Pancreas (tissue), 10 donors: ENCODE results near the gene FUT4. TPM values are rescaled to one million over a fixed set of nuclear protein-coding genes. Genes with fewer than 3 reads are reported as not detected.

ENCODE experiments used
- ATAC-seq, 4 donors: fragments of 200-7000 bp; cut with Tn5 transposase; one replicate each; pipeline versions ENCODE4 v1.8.0 to v1.9.1; 2020; ENCODE audit warnings: mild to moderate bottlenecking in 4 of 4, moderate library complexity in 4 of 4
- DNase-seq, 6 donors: peaks; one replicate each; pipeline ENCODE4 v3.0.0-alpha.2; 2020
- FAIRE-seq: peaks from 2 replicates; lab custom pipeline; 2012; peaks lifted over from hg19 to GRCh38; lab: Jason Lieb, UNC
- H3K27ac ChIP-seq, 4 donors: fragments of 200-600 bp; sonication (generic); 1 replicate in 3 of 4; 2 replicates in 1 of 4; pipeline versions ENCODE4 v1.5.0 to v1.8.0; 2020
- H3K27me3 ChIP-seq, 4 donors: fragments of 200-600 bp; one replicate each; pipeline ENCODE4 v1.8.0; 2021
- H3K36me3 ChIP-seq, 3 donors: fragments of 200-600 bp; sonication (generic) in 1 of 3; one replicate each; pipeline versions ENCODE4 v1.5.0 to v1.8.0; 2020 to 2021
- H3K4me1 ChIP-seq, 3 donors: fragments of 200-600 bp; one replicate each; pipeline ENCODE4 v1.8.0; 2021
- H3K4me3 ChIP-seq, 4 donors: fragments of 200-600 bp; sonication (generic) in 2 of 4; one replicate each; pipeline versions ENCODE4 v1.5.0 to v1.8.0; 2020 to 2021
- H3K9me3 ChIP-seq, 4 donors: fragments of 200-600 bp; one replicate each; pipeline ENCODE4 v1.8.0; 2021
- WGBS, 2 donors: extraction: QIAGEN DNeasy Blood & Tissue Kit; methylation state at CpG; one replicate each; pipeline ENCODE4 v1.1.7; 2013; 5-methylcytosine and 5-hydroxymethylcytosine counted together
- intact Hi-C, 3 donors: fragments of 100-400 bp; cut with DNase I; formaldehyde crosslinking; loops; one replicate each; pipeline versions ENCODE4 v1.11.1 to v1.14.2; 2022
- polyA plus RNA-seq, 2 donors: library from polyadenylated mRNA; stranded (reverse); fragments of 200-250 nt; gene quantifications; one replicate each; pipeline ENCODE4 v1.2.3, GENCODE V29; 2013
- total RNA-seq, 6 donors: library from RNA; stranded (reverse); fragmentation: NEBNext Ultra II Directional in 4 of 6; extraction: Animal tissue kit (Norgen Biotek cat#: 25700) in 4 of 6; gene quantifications; one replicate each; pipeline versions ENCODE4 v1.2.1 to v1.2.4, GENCODE V29; 2021 to 2023
- TF ChIP-seq, protein P1 (sequence below), 4 donors: fragments of 200-600 bp; sonication (generic) in 3 of 4; IDR thresholded peaks; one replicate each; pipeline versions ENCODE4 v1.5.0 to v1.8.0; 2021; ENCODE audit warnings: antibody characterized with exemption in 4 of 4
- donor health status: healthy with polysubstance abuse.
- donor health status: DM: no; HTN: no; CAD: no; lungs with moderate emphysema.
- donor health status: DM: no; HTN: no; CAD: no.
- donor health status: control.
- donor health status: control.
- donor health status: Bipolar disorder and iron deficiency.
- donor health status: DM: yes; HTN: yes; CAD: no.
- donor health status: DM: no; HTN: no; CAD: no.
- donor health status: DM: no; HTN: no; CAD: no.
- donor health status: DM: yes; HTN: yes; CAD: no.

The FUT4 gene
- total and polyA plus RNA-seq, 8 donors, result 2.4 to 14.6 (median 5.6) TPM

DNA sequence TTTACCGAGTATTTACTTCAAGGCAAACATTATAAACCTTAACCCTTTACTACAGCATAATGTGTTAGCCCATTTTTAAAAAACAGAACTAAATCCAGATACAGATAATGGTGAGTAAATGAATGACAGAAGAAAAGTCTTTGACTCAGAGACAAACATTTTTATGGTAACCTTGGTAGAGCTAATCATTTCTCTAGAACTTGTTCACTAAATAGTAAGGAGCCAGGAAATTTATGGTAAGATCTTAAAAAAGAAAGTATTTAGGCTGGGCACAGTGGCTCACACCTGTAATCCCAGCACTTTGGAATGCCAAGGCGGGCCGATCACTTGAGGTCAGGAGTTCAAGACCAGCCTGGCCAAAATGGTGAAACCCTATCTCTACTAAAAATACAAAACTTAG is 11.5 kb upstream of the FUT4 start:
- no peak for DNase-seq
- intact Hi-C loops, result no loop called here
- H3K27ac ChIP-seq, result no peak overlapping the region
- no peak for ATAC-seq
- no peaks in the 10 kb centered on the region for H3K9me3 ChIP-seq
- TF ChIP-seq, protein P1, sequence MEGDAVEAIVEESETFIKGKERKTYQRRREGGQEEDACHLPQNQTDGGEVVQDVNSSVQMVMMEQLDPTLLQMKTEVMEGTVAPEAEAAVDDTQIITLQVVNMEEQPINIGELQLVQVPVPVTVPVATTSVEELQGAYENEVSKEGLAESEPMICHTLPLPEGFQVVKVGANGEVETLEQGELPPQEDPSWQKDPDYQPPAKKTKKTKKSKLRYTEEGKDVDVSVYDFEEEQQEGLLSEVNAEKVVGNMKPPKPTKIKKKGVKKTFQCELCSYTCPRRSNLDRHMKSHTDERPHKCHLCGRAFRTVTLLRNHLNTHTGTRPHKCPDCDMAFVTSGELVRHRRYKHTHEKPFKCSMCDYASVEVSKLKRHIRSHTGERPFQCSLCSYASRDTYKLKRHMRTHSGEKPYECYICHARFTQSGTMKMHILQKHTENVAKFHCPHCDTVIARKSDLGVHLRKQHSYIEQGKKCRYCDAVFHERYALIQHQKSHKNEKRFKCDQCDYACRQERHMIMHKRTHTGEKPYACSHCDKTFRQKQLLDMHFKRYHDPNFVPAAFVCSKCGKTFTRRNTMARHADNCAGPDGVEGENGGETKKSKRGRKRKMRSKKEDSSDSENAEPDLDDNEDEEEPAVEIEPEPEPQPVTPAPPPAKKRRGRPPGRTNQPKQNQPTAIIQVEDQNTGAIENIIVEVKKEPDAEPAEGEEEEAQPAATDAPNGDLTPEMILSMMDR (IDR thresholded peaks at IDR 0.05), result no peak
- no peaks in the 10 kb centered on the region for H3K27me3 ChIP-seq
- H3K4me1 ChIP-seq, result peaks cover 0 to 7% (median 0%) of the 10 kb centered on the region in 3 donors
- 82 to 90% methylated on average over 3 of the region's 3 CpGs for WGBS, 2 donors
- H3K4me3 ChIP-seq, result no peak overlapping the region
- H3K36me3 ChIP-seq, result no peaks in the 10 kb centered on the region
- FAIRE-seq, result no peak

DNA sequence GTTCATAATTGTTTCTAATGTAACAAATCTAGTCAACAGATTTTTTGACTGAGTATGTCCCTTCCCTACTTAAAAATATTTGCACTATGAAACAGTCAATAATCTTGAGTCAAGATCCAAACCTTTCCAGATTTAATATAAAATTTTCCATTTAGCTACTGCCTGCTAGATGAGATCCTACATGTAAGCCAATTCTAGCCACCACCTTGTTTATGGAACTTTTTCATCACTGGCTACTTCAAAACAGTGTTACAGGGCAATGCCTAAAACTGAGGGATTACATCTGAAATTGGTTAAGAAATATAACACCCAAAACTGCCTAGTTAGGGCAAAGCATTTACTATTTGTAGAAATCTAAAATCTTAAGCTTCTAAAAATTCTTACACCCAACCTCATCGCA is 10.5 kb upstream of the FUT4 start:
- FAIRE-seq (no peak), ATAC-seq (no peak), DNase-seq (no peak)
- Histone ChIP-seq H3K4me3 (no peak overlapping the region), H3K9me3 (no peaks in the 10 kb centered on the region), H3K27ac (no peak overlapping the region), H3K4me1 (peaks cover 0 to 7% (median 0%) of the 10 kb centered on the region in 3 donors), H3K36me3 (no peaks in the 10 kb centered on the region), H3K27me3 (no peaks in the 10 kb centered on the region)
- intact Hi-C loops, result no loop called here
- TF ChIP-seq, protein P1 (IDR thresholded peaks at IDR 0.05), result no peak
- 95% methylated on average over 1 of the region's 1 CpG for WGBS, 2 donors

DNA sequence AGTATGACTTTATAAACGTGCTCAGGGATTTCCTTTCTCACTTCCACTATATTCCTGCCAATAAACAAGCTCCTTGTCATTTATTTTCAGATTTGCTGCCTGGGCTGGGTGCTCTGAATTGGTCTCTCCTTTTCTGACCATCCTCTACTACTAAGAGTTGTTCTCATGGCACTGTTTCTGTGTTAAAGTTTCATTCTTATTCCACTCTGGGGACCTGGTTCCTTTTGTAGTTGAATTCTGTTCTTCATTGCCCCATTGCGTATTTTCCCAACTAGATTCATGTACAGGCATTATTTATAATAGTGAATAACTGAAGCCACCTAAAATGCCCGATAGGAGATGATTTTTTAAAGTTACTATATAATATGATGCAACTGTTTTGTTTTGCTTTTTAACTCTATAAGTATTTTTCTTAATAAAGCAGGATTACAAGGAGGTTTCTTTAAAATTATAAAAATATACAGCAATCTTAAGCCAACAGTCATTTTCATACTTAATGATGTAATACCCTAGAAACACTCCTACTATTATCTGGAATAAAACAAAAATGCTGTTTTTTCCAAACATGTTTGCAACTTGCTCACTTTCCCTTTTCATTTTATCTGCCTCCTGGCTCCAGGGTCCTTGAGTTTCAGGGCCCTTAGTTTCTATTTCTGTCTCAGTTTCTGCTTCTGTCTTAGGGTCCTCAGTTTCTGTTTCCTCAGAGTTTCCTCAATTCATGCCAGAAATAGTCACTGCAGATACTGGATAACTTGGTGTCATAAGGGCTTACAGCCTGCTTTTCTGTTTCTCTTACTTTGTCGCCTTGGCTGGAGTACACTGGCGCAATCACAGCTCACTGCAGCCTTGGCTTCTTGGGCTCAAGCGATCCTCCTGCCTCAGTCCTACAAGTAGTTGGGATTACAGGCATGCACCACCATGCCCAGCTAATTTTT is 9.8 kb upstream of the FUT4 start:
- no peak overlapping the region for H3K4me3 ChIP-seq
- peaks cover 0 to 7% (median 0%) of the 10 kb centered on the region in 3 donors for H3K4me1 ChIP-seq
- ATAC-seq (peak in 2 of 4 donors; percentile 36 to 48), DNase-seq (no peak), FAIRE-seq (no peak)
- H3K36me3 ChIP-seq, result no peaks in the 10 kb centered on the region
- no peak overlapping the region for H3K27ac ChIP-seq
- H3K9me3 ChIP-seq, result no peaks in the 10 kb centered on the region
- no peaks in the 10 kb centered on the region for H3K27me3 ChIP-seq
- intact Hi-C loops, result no loop called here
- TF ChIP-seq, protein P1 (IDR thresholded peaks at IDR 0.05), result no peak
- 78 to 80% methylated on average over 6 of the region's 6 CpGs for WGBS, 2 donors

GRCh38 chr11:94536386-94536785 is 7.3 kb upstream of the FUT4 start:
- Histone ChIP-seq H3K4me3 (no peak overlapping the region), H3K9me3 (no peaks in the 10 kb centered on the region), H3K4me1 (peaks cover 0 to 7% (median 0%) of the 10 kb centered on the region in 3 donors), H3K36me3 (no peaks in the 10 kb centered on the region), H3K27ac (peak overlapping the region in 2 of 4 donors; percentile 8 to 15), H3K27me3 (no peaks in the 10 kb centered on the region)
- intact Hi-C loops, result no loop called here
- TF ChIP-seq, protein P1 (IDR thresholded peaks at IDR 0.05), result no peak
- FAIRE-seq (peak; percentile 5), ATAC-seq (peak in 3 of 4 donors; percentile 64 to 70 (median 68)), DNase-seq (no peak)
